Muscle of arm (tissue), 12 donors: Measurements from ENCODE around the gene MLLT6. TPM values are rescaled to one million over a fixed set of nuclear protein-coding genes. Genes with fewer than 3 reads are reported as not detected.

Experiments
- DNase-seq: peaks from one replicate; pipeline ENCODE4 v3.0.0-alpha.2; 2013
- polyA plus RNA-seq, 12 donors: library from polyadenylated mRNA; unstranded; fragments of 120-200 nt; gene quantifications; one replicate each; pipeline ENCODE4 v1.2.1, GENCODE V29; 2013; ENCODE audit not compliant: insufficient read length in 12 of 12

The MLLT6 gene
- polyA plus RNA-seq, 12 donors, result 47.8 to 277 (median 74.5) TPM

DNA sequence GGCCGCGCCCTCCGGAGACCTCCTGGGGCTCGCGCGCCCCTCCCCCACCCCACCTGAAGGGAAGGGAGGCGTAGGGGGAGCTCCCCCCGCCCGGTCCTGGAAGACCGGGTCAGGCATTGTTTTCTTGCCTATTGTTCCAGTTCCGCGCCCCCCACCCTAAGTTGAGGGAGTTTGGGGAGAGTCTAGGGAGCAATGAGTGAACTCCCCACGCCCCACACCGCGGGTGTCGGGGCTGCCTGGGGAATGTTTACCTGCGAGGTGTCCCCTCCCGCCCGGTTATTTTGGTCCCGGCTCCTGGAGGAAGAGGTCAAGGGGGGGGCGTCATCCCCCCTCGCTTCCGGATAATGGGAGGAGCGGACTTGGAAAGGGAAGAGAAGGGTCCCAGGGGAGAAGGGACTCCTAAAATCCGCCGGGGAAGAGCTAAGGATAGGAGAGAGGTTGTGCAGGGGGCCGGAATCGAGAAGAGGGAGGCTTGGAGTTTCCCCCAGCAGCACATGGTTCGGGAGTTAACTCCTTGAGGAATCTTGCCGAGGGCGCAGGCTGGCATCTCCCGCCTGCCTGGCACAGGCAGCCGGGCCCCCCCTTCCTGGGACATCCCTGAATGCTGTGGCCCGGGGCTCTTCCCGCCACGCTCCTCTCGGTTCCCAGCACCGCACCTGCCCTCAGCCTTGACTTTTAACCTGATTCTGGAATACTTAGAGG is 881 bp downstream of the MLLT6 start:
- no peak for DNase-seq

DNA sequence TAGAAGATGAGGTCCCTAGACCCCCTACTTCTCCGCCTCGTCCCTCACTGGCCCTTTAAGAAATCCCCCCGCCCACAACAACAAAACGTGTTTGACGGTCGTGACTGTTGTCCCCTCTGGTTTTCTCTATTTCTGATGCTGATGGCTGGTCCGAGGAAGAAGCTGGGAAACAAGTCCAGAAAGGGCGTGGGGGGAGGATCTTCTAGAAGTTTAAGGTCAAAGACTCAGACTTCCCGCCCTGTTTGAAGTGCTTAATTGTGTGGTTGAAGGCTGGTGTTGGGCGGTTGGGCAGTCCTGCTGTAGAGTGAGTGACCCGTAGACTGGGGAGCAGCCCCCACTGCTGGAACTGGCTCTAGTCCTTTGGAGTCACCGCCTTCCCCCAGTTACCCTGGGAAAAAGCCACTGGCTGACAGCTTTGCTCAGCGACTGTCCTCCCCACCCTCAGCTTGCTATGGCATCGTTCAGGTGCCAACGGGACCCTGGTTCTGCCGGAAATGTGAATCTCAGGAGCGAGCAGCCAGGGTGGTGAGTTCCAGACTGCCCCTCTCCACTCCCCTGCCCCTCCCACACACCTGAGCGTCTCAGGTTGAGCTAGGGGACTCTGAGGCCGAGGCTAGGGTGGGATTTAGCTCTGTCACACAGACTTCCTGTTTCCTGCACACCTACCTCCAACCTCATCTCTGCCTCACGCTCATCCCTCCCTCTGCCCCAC is 1.6 kb downstream of the MLLT6 start:
- DNase-seq, result no peak

DNA sequence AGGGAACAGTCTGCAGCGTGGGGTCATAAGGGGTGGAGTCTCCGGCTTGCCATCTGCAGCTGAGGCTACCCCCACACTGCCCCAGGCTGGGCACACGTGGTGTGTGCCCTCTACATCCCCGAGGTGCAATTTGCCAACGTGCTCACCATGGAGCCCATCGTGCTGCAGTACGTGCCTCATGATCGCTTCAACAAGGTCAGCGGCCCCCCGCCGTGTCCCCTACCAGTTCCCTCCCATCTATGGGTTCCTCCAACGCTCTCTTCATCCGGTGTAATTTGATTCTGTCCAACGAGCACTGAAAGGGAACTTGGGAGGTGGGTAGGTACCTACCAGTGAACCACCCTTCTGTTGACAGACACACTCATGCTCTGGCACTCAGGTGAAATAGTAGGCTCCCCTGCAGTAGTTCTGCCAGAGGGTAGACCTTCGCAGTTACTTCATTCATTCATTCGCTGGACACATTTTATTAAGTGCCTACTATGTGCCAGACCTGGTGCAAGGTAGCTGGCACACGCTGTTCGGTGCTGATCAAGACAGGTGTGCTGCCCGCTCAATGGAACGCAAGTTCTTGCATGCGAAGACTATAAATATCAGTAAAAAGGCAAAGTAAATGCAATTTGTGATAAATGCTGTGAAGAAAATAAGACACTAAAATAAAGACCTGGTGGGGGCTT is 2.7 kb downstream of the MLLT6 start:
- DNase-seq, result no peak

DNA sequence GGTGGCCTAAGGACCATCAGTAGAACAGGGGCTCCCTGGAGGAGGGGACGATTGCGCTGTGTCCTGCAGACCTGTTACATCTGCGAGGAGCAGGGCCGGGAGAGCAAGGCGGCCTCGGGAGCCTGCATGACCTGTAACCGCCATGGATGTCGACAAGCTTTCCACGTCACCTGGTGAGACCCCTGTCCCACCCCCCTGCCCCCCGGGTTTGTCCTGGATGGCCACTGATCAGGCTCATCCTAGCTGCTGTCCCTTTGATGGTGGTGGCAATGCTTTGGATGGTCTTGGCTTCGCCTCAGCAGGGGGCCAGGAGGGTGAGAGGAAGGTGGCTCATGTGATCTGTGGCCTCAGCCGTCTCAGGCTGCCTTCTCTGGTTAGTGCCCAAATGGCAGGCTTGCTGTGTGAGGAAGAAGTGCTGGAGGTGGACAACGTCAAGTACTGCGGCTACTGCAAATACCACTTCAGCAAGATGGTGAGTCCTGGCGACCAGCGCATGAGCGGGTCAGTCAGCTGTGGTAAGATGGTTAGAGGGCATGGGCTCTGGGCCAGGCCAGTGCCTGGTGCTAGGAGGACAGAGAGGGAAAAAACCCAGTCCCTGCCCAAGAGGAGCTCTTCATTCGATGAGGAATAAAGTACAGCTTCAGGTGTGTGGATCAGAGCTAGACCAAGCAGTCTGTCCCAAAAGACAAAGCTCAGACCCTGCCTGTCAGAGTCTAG is 4.2 kb downstream of the MLLT6 start:
- DNase-seq, result no peak

DNA sequence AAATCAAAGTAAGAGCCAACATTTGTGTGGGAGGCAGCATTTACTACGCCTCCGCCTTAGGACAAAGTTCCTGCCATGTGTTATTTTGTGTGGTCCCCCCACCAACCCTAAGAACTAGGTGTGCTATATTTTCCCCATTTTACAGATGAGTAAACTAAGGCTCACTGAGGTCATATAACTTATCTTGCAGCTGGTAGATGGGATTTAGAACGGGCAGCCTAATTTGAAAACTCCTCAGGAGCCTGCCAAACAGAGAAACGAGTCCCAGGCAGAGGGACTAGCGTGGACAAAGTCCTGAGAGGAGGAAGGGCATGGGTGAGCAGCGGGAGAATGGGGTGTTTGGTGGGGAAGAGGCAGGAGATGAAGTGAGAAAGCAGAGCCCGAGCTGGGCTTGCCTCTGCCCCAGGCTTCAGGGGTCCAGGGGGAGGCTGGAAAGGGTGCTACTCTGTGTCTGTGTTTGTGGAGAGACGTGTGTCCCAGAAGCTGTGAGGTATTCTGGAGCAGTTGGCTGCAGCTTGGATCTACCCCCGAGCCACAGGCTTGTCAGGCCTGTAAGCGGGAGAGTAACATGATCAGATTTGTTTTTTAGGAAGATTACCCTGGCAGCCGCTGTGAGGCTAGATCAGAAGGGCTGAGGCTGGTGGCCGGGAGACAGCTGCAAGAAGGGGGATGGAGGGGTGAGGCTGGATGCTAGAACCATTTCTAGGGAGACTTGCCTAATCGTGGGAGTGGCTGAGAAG is 5.0 kb downstream of the MLLT6 start:
- no peak for DNase-seq

DNA sequence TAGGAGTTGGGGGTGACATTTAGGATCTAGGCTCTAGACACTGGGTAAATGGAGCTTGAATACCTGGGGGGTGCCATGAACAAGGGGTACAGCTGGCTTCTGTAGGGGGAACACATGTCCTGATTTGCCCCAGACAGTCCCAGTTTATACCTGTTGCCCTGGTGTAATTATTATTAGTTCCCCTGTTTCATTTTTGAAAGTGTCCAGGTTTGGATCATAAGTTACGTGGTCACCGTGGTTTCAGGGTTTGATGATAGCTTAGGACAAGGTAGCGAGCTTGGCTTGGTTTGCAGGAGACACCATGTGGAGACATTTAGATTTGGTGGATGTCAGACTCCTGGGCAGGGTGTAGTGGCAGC is 5.5 kb downstream of the MLLT6 start:
- DNase-seq, result no peak

DNA sequence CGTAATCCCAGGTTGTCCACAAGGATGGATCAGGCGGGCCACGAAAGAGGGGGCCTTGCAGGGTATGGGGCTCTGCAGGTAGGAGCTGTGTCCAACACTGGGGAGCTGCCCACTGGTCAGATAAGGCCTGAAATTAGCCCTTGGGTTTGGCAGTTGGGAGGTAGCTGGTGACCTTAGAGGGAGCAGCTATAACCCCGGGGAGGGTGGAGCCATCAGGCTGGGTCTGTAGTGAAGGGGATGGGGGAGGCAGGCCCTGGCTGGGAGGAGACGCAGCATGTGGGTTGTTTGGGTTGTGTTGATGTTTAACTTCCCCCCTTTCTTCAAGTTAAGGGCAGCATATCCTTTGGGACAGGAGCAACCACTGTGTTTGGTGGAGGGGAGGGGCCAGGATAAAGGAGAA is 5.9 kb downstream of the MLLT6 start:
- no peak for DNase-seq

DNA sequence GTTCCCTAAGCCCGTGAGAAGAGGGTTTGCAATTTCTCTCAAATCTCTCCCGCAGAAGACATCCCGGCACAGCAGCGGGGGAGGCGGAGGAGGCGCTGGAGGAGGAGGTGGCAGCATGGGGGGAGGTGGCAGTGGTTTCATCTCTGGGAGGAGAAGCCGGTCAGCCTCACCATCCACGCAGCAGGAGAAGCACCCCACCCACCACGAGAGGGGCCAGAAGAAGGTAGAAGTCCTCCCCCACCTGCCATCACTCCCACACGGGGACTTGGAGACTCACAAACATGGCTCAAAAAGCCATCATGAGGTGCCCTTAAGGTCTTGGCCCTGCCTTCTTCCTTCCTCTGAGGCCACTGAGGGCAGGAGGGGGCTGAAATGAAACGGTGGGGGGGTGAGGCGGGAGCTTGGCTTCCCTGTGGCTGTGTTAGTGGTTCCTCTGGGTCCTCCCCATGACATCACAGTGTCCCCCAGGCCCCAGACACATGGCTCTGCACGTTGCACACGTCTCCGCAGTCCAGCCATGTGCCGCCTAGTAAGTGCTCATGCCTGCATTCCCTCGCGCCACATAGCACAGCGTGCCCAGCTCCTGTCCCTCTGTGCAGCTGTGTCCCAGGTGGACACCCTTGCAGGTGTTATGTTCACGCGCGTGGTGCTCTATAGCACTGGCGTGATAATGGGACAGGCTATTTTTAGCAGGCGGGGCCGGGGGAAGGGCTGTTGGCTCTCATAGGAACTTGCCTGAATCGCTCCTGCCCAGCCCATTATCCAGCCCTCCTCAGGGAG is 6.9 kb downstream of the MLLT6 start:
- DNase-seq, result no peak

DNA sequence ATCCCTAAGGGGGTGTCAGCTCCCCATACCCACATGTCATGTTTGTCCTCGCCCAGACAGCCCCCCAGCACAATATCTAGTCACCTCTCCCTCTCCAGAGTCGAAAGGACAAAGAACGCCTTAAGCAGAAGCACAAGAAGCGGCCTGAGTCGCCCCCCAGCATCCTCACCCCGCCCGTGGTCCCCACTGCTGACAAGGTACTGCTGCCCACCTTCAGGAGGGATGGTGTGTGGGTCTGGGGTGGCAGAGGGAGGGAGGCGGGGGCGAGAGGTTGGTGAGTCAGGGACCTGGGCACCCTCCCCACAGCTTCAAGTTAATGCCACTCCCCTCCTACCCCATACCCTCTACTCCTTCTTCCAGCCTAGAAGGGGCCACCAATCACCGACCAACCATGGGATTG is 7.5 kb downstream of the MLLT6 start:
- no peak for DNase-seq

DNA sequence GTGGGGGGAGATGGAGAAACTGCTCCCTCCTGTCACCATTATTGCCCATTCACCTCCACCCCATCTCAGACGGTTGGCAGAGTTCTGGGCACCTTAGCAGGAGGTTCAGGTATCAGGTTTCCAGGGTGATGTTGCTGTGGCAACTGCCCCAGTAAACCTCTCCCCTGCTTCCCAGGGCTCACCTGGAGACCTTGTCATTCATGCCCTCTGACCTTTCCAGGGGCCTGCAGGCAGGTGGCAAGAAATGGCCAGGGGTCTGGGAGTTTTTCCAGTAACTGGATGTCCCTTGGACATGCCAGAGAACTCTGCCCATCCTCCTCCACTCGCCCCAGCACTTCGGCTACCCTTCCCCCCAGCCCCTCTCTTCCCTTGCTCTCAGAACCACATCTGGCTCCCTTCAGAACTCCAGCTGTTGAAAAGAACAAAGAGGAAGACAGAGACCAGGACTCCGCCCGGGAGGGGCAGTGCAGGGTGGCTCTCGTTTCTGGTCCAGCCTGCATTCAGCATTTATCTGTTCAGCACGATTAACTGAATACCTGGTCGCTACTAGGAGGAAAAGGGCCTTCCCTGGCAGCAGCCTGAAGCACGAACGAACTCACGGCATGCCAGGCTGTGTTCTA is 8.5 kb downstream of the MLLT6 start:
- no peak for DNase-seq

DNA sequence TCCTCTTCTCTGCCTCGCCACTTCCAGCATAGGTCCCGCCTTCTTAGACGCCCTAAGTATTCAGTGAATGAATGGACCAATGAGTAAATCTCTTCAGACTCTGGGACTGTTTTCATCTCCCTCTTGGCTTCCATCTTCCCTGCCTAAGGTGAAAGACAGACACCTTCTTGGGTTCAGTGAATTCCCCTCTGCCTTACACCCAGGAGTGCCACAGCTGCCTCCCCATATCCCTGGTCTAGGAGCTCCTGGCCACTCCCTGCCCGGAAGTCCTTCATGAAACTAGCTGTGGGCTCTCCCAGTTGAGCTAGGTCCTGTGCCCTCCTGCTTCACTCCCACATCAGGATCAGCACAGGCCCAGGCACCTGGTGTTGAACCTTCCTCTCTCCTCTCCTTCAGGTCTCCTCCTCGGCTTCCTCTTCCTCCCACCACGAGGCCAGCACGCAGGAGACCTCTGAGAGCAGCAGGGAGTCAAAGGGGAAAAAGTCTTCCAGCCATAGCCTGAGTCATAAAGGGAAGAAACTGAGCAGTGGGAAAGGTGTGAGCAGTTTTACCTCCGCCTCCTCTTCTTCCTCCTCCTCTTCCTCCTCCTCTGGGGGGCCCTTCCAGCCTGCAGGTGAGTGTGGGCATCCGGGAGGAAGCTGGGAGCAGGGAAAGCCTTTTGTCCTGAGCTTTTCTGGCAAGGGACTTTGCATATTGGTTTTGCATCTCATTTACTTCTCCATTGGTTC is 10.3 kb downstream of the MLLT6 start:
- DNase-seq, result no peak

DNA sequence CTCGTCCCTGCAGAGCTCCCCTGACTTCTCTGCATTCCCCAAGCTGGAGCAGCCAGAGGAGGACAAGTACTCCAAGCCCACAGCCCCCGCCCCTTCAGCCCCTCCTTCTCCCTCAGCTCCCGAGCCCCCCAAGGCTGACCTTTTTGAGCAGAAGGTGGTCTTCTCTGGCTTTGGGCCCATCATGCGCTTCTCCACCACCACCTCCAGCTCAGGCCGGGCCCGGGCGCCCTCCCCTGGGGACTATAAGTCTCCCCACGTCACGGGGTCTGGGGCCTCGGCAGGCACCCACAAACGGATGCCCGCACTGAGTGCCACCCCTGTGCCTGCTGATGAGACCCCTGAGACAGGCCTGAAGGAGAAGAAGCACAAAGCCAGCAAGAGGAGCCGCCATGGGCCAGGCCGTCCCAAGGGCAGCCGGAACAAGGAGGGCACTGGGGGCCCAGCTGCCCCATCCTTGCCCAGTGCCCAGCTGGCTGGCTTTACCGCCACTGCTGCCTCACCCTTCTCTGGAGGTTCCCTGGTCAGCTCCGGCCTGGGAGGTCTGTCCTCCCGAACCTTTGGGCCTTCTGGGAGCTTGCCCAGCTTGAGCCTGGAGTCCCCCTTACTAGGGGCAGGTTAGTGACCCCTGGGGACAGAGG is 11.4 kb downstream of the MLLT6 start:
- DNase-seq, result no peak

DNA sequence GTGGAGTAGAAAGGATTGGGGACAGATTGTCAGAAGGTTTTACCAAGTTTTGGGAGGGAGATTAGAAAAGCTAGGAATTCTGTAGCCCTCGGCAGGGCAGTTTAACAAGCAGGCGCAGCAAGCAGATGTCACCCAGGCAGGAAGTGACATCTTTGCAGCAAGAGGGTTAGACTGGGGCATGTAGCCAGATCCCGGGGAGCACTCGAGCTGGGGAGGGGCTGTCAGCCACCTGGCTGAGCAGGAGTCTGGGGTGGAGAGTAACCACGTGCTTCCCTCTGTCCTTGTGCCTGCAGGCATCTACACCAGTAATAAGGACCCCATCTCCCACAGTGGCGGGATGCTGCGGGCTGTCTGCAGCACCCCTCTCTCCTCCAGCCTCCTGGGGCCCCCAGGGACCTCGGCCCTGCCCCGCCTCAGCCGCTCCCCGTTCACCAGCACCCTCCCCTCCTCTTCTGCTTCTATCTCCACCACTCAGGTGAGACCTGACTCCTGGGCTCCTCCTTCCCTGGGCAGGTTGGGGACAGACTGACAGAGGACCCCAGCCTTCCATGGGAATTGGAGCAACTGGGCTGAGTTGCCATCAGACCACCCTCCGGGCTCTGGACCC is 12.2 kb downstream of the MLLT6 start:
- no peak for DNase-seq

DNA sequence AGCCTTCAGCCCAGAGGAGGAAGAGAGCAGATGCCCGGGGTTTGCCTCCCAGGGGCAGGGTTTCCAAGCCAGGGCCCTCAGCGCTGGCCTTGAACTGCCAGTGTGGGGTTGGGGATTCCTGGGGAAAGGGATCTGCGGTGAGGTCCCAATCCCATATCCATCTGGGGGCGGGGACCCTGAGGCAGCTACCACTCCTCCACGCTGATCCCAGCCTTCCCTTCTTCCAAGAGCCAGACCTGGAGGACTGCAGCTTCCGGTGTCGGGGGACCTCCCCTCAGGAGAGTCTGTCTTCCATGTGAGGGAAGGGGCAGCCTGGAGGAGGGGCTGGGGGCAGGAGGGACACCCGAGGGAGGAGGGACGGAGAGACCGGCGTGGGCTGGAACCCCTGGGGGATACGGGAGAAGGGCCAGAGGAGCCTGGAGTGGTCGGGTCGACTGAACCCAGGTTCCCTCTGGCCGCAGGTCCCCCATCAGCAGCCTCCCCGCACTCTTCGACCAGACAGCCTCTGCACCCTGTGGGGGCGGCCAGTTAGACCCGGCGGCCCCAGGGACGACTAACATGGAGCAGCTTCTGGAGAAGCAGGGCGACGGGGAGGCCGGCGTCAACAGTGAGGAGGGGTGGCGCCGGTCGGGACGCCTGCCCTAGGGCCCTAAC is 14.3 kb downstream of the MLLT6 start:
- DNase-seq, result no peak

DNA sequence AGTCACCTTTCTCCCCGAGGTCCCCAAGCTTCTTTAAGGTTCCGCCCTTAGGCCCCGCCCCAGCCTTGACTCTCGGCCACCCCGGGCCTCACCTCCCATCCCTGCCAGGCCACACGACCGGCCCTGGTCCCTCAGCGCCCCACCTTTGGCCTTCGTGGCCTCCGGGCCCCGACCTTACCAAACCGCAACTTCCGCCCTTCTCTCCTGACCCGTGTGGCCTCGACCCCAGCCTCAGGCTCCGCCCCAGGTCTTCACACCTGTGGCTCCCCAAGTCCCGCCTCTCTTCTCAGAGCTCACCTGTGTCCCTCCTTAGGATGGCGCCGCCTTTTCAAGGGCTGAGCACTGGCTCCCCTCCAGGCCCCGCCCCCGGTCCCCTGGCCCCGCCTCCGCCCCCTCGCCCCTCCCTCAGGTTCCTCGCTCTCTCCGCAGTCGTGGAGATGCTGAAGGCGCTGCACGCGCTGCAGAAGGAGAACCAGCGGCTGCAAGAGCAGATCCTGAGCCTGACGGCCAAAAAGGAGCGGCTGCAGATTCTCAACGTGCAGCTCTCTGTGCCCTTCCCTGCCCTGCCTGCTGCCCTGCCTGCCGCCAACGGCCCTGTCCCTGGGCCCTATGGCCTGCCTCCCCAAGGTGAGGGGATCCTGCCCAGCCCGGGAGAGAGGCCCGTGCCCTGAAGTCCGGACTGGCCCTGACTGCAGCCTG is 15.0 kb downstream of the MLLT6 start:
- DNase-seq, result no peak

DNA sequence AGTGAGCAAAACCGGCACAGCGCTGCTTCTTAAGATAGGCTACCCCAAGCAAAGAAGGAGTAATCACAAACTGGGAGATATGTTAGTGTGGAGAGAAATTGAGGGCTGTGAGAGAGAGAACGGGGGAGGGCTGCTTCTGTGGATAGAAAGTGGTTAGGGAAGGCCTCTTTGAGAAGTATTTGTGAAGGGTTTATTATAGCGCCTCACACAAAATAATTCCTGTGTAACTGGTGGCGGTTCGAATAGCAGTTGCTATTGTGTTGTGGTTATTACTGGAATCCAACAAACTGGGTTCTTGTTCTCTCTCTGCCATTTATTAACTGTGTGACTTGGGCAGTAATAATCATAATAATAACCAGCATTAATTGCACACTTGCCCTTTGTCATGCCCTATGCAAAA is 15.9 kb downstream of the MLLT6 start:
- no peak for DNase-seq

DNA sequence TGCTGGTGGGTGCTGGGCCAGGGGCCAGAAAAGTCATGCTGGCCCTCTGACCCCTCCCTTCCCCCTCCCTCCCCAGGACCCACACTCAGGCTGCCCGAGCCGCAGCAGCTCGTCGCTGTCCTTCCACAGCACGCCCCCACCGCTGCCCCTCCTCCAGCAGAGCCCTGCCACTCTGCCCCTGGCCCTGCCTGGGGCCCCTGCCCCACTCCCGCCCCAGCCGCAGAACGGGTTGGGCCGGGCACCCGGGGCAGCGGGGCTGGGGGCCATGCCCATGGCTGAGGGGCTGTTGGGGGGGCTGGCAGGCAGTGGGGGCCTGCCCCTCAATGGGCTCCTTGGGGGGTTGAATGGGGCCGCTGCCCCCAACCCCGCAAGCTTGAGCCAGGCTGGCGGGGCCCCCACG is 16.7 kb downstream of the MLLT6 start:
- DNase-seq, result no peak
